K562 (cell line): ENCODE results near the gene GNPAT. TPM values are rescaled to one million over a fixed set of nuclear protein-coding genes. Genes with fewer than 3 reads are reported as not detected.

ENCODE experiments used
- ARID1B ChIP-seq: fragments of 450-650 bp; IDR thresholded peaks from 2 replicates; pipeline ENCODE4 v1.6.1; 2016; ENCODE audit warnings: antibody characterized with exemption, mild to moderate bottlenecking, inconsistent platforms
- ATF6 ChIP-seq: sonication (generic); formaldehyde crosslinking; IDR thresholded peaks from 2 replicates; pipeline ENCODE4 v1.4.0; 2020; ENCODE audit warnings: mild to moderate bottlenecking, missing genetic modification reagents
- CEBPG ChIP-seq, 3 experiments: fragments of 200-800 bp in 1 of 3; sonication (Bioruptor generic) in 1 of 3; sonication (generic) in 1 of 3; formaldehyde crosslinking in 1 of 3; IDR thresholded peaks in 2 of 3; conservative IDR thresholded peaks in 1 of 3; 2 replicates each; pipeline versions ENCODE4 v1.6.1 to v1.8.0; 2016 to 2022; ENCODE audit warnings: missing compliant biosample characterization in 2 of 3, missing genetic modification characterization in 2 of 3, mild to moderate bottlenecking in 1 of 3, missing genetic modification reagents in 1 of 3
- ELF1 ChIP-seq: fragments of 200-800 bp; sonication (Bioruptor generic); IDR thresholded peaks from 2 replicates; pipeline ENCODE4 v1.6.1; 2016; ENCODE audit warnings: missing genetic modification characterization, missing compliant biosample characterization
- EP300 ChIP-seq: IDR thresholded peaks from 2 replicates; pipeline ENCODE4 v1.6.1; 2012; ENCODE audit warnings: low read length, improper control_type of control experiment
- GABPA ChIP-seq: fragments of 200-800 bp; sonication (Bioruptor generic); conservative IDR thresholded peaks from 2 replicates; pipeline ENCODE4 v1.6.1; 2016; ENCODE audit warnings: low read depth, missing genetic modification characterization, missing compliant biosample characterization
- GTF2F1 ChIP-seq: IDR thresholded peaks from 2 replicates; pipeline ENCODE4 v1.6.1; 2011; ENCODE audit warnings: low read depth, low read length, improper control_type of control experiment
- HBP1 ChIP-seq: fragments of 450-650 bp; formaldehyde crosslinking; IDR thresholded peaks from 2 replicates; pipeline ENCODE4 v1.4.0; 2022; ENCODE audit warnings: missing genetic modification characterization
- ID3 ChIP-seq, 2 experiments: fragments of 250-450 bp in 1 of 2; fragments of 450-650 bp in 1 of 2; sonication (Bioruptor Pico) in 1 of 2; IDR thresholded peaks; 2 replicates each; pipeline versions ENCODE4 v1.6.1 to v1.8.0; 2016 to 2021; ENCODE audit warnings: mild to moderate bottlenecking in 2 of 2, moderate library complexity in 2 of 2, missing compliant biosample characterization in 1 of 2, missing genetic modification characterization in 1 of 2
- MTA2 ChIP-seq: fragments of 450-650 bp; IDR thresholded peaks from 2 replicates; pipeline ENCODE4 v1.6.1; 2016; ENCODE audit warnings: low read depth
- PKNOX1 ChIP-seq: fragments of 450-650 bp; IDR thresholded peaks from 2 replicates; pipeline ENCODE4 v1.6.1; 2016
- TAL1 ChIP-seq: fragments of 450-650 bp; IDR thresholded peaks from 2 replicates; pipeline ENCODE4 v1.6.1; 2016; ENCODE audit warnings: mild to moderate bottlenecking
- THRB ChIP-seq: fragments of 450-650 bp; formaldehyde crosslinking; conservative IDR thresholded peaks from 2 replicates; pipeline ENCODE4 v1.4.0; 2022; ENCODE audit warnings: mild to moderate bottlenecking, missing genetic modification characterization
- ZBTB26 ChIP-seq: fragments of 450-650 bp; formaldehyde crosslinking; IDR thresholded peaks from 2 replicates; pipeline ENCODE4 v1.4.0; 2022; ENCODE audit warnings: missing genetic modification characterization
- ZNF263 ChIP-seq: sonication (generic); formaldehyde crosslinking; IDR thresholded peaks from 2 replicates; pipeline ENCODE4 v1.8.0; 2022; ENCODE audit warnings: mild to moderate bottlenecking, missing genetic modification reagents, borderline replicate concordance
- polyA plus RNA-seq, 8 experiments: library from polyadenylated mRNA; depleted of rRNA in 4 of 8; stranded (reverse) in 5 of 8; unstranded in 3 of 8; fragments of >200 nt; fragmentation: Nextera tagmentation in 2 of 8; fragmentation: Illumina TruSeq in 1 of 8; extraction: Ambion mirVana in 2 of 8; extraction: Trizol in 1 of 8; gene quantifications; 2 replicates each; pipeline versions ENCODE4 v1.2.1 to v1.2.3, GENCODE V29; 2011 to 2014; ENCODE audit warnings: inconsistent platforms in 1 of 8, missing spikeins in 1 of 8
- total RNA-seq, 7 experiments: library from RNA; depleted of rRNA in 6 of 7; stranded (reverse); fragments of >200 nt in 6 of 7; fragmentation: Illumina TruSeq in 2 of 7; extraction: Trizol in 2 of 7; gene quantifications; 2 replicates each; pipeline versions ENCODE4 v1.2.1 to v1.2.3, GENCODE V29; 2011 to 2021; ENCODE audit warnings: low replicate concordance in 1 of 7
- TF ChIP-seq, protein P1 (sequence below), 3 experiments: fragments of 200-800 bp in 1 of 3; sonication (Bioruptor generic) in 1 of 3; sonication (generic) in 1 of 3; formaldehyde crosslinking in 1 of 3; IDR thresholded peaks; 2 replicates each; pipeline versions ENCODE4 v1.6.1 to v1.8.0; 2016 to 2022; ENCODE audit warnings: mild to moderate bottlenecking in 2 of 3, missing compliant biosample characterization in 2 of 3, missing genetic modification characterization in 2 of 3, missing genetic modification reagents in 1 of 3

Gene GNPAT
- total and polyA plus RNA-seq, 9 of the 15 experiments (the other 6 are each of a cell fraction or from before 2014, with no cell fraction given): 32.1 to 68.8 (median 50.7) TPM

GRCh38 chr1:231201979-231202633 is 38.9 kb upstream of the GNPAT start (continued):
- TF ChIP-seq ZBTB26 (CRISPR knock-in tag) (peak; percentile 89), TAL1 (peak; percentile 29; the same call in 1 of the 2 replicates), ELF1 (tag) (peak; percentile 54), ATF6 (CRISPR knock-in tag) (peak; percentile 69; the same call in 1 of the 2 replicates), ID3 (CRISPR knock-in tag; IDR thresholded peaks at IDR 0.05) (no peak), ID3 (tag; IDR thresholded peaks at IDR 0.05) (peak; percentile 33; the same call in 1 of the 2 replicates), ARID1B (peak; percentile 80), CEBPG (CRISPR knock-in tag; IDR thresholded peaks at IDR 0.05) (peak; percentile 66; the same call in 1 of the 2 replicates), CEBPG (tag; conservative IDR thresholded peaks at IDR 0.05 in 1 of 2, IDR thresholded peaks at IDR 0.05 in 1 of 2) (peak; percentile 40 to 68; a peak in 2 of 4 replicates), PKNOX1 (peak; percentile 72), GABPA (tag) (0 out of 2 replicates have a peak, but pooled peaks have one; percentile 1), HBP1 (CRISPR knock-in tag) (peak; percentile 88; the same call in 1 of the 2 replicates), THRB (CRISPR knock-in tag) (no peak; the same call in 1 of the 2 replicates), MTA2 (0 out of 2 replicates have a peak, but pooled peaks have one; percentile 28), EP300 (peak; percentile 68; the same call in 1 of the 2 replicates), ZNF263 (CRISPR knock-in tag) (peak; percentile 99), GTF2F1 (no peak)
- TF ChIP-seq, protein P1, sequence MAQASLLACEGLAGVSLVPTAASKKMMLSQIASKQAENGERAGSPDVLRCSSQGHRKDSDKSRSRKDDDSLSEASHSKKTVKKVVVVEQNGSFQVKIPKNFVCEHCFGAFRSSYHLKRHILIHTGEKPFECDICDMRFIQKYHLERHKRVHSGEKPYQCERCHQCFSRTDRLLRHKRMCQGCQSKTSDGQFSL (CRISPR knock-in tag; IDR thresholded peaks at IDR 0.05): peak; percentile 74; the same call in 1 of the 2 replicates
- TF ChIP-seq, protein P1 (tag; IDR thresholded peaks at IDR 0.05): no peak
